ENCODE measurements around the gene ZIC2. TPM values are rescaled to one million over a fixed set of nuclear protein-coding genes. Genes with fewer than 3 reads are reported as not detected.
A peak's percentile ranks its signal among the peaks of the same experiment; 100 is the strongest.

ZIC2 gene
- total RNA-seq (not detected), polyA plus RNA-seq (not detected)
- long read RNA-seq, donor 1, result 0 reads
- long read RNA-seq, donor 2, result 0 reads
- long read RNA-seq, donor 3, result 0 reads
- long read RNA-seq, donor 4, result 0 reads
- long read RNA-seq, donor 5, result 0 reads
- long read RNA-seq, donor 6, result 0 reads
- long read RNA-seq, donor 7, result 0 reads
- long read RNA-seq, donor 8, result 0 reads
- long read RNA-seq, donor 9, result 0 reads
- long read RNA-seq, donor 10, result 0 reads

GRCh38 chr13:99981735-99982035 lies at the start of gene ZIC2:
ZIC2 (plus strand) TSS chr13:99981784; CDS start chr13:99982065, 281 bp downstream.
- Histone ChIP-seq H3K9me3 (peaks cover 0 to 38% (median 10%) of the 10 kb centered on the region in 4 donors), H3K4me1 (peaks cover 36 to 61% (median 53%) of the 10 kb centered on the region in 4 donors), H3K36me3 (no peaks in the 10 kb centered on the region), H3K27me3 (peaks cover 73 to 100% (median 99%) of the 10 kb centered on the region in 3 donors), H3K27ac (no peak within 1 kb of the TSS), H3K4me3 (peak within 1 kb of the TSS; percentile 43 to 63 (median 54))
- intact Hi-C loops (cut with DNase I; ENCODE audit: low total_unique reads), result no loop called here
- WGBS, 5 donors, result 0 to 6% (median 2%) methylated on average over 6 to 40 of the region's 41 CpGs; no CpG with 5 or more reads in 1 of the 5 donors
- peak in 1 of 2 donors; percentile 31 for DNase-seq
- TF ChIP-seq POLR2AphosphoS5 (IDR thresholded peaks at IDR 0.05) (no peak), POLR2A (IDR thresholded peaks at IDR 0.05) (no peak), EP300 (IDR thresholded peaks at IDR 0.05) (no peak)
- TF ChIP-seq, protein P1, sequence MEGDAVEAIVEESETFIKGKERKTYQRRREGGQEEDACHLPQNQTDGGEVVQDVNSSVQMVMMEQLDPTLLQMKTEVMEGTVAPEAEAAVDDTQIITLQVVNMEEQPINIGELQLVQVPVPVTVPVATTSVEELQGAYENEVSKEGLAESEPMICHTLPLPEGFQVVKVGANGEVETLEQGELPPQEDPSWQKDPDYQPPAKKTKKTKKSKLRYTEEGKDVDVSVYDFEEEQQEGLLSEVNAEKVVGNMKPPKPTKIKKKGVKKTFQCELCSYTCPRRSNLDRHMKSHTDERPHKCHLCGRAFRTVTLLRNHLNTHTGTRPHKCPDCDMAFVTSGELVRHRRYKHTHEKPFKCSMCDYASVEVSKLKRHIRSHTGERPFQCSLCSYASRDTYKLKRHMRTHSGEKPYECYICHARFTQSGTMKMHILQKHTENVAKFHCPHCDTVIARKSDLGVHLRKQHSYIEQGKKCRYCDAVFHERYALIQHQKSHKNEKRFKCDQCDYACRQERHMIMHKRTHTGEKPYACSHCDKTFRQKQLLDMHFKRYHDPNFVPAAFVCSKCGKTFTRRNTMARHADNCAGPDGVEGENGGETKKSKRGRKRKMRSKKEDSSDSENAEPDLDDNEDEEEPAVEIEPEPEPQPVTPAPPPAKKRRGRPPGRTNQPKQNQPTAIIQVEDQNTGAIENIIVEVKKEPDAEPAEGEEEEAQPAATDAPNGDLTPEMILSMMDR (IDR thresholded peaks at IDR 0.05), result no peak

- no peak overlapping the region for H3K4me3 ChIP-seq
- TF ChIP-seq POLR2AphosphoS5 (IDR thresholded peaks at IDR 0.05) (no peak), EP300 (IDR thresholded peaks at IDR 0.05) (no peak), POLR2A (IDR thresholded peaks at IDR 0.05) (no peak)
- intact Hi-C loops (cut with DNase I; ENCODE audit: low total_unique reads), result no loop called here
Measured at GRCh38 chr13:99932912-99933311, 48.7 kb upstream of the ZIC2 start.

DNA sequence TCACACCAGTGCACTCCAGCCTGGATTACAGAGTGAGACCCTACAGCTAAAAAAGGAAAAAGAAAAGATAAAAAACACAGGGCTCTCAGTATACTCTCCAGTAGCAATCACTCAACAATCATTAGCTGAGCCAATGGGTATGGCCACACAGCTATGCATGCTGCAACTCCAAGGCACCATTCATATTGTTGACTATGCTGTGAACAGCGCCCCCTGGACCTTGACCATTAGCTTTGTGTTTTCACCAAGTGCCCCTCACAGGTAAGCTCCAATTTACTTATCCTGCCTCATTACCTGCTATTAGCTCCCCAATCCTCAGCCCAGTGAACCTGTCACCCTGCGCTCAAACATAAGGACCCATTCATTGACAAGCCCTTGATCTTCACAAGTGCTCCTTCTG lies 45.8 kb upstream of the ZIC2 start:
- 47 to 84% (median 81%) methylated on average over 2 of the region's 2 CpGs for WGBS, 5 donors

More at GRCh38 chr13:99932912-99933311, 48.7 kb upstream of the ZIC2 start:
- Histone ChIP-seq H3K27me3 (peaks cover 0 to 73% (median 0%) of the 10 kb centered on the region in 3 donors), H3K36me3 (no peaks in the 10 kb centered on the region), H3K9me3 (no peaks in the 10 kb centered on the region), H3K4me1 (no peaks in the 10 kb centered on the region), H3K27ac (no peak overlapping the region)
- DNase-seq, result no peak
- 80 to 88% (median 85%) methylated on average over 5 of the region's 5 CpGs for WGBS, 5 donors

GRCh38 chr13:99938635-99939034 lies 42.9 kb upstream of the ZIC2 start:
- intact Hi-C loops (cut with DNase I; ENCODE audit: low total_unique reads), result no loop called here
- Histone ChIP-seq H3K36me3 (no peaks in the 10 kb centered on the region), H3K4me3 (no peak overlapping the region), H3K27ac (no peak overlapping the region), H3K9me3 (no peaks in the 10 kb centered on the region), H3K4me1 (no peaks in the 10 kb centered on the region), H3K27me3 (peaks cover 0 to 84% (median 3%) of the 10 kb centered on the region in 3 donors)
- WGBS, 5 donors, result 52 to 75% (median 65%) methylated on average over 7 of the region's 7 CpGs
- TF ChIP-seq, protein P1 (IDR thresholded peaks at IDR 0.05), result no peak
- no peak for TF ChIP-seq POLR2AphosphoS5 (IDR thresholded peaks at IDR 0.05)
- no peak for TF ChIP-seq POLR2A (IDR thresholded peaks at IDR 0.05)
- TF ChIP-seq EP300 (IDR thresholded peaks at IDR 0.05), result no peak
- DNase-seq, result no peak

More for the DNA sequence above, 45.8 kb upstream of the ZIC2 start:
- TF ChIP-seq POLR2A (IDR thresholded peaks at IDR 0.05), result no peak
- no peak for TF ChIP-seq POLR2AphosphoS5 (IDR thresholded peaks at IDR 0.05)
- TF ChIP-seq, protein P1 (IDR thresholded peaks at IDR 0.05), result no peak
- Histone ChIP-seq H3K4me3 (no peak overlapping the region), H3K36me3 (no peaks in the 10 kb centered on the region), H3K9me3 (no peaks in the 10 kb centered on the region), H3K27ac (no peak overlapping the region), H3K27me3 (peaks cover 0 to 74% (median 3%) of the 10 kb centered on the region in 3 donors), H3K4me1 (no peaks in the 10 kb centered on the region)
- intact Hi-C loops (cut with DNase I; ENCODE audit: low total_unique reads), result no loop called here
- DNase-seq, result no peak

GRCh38 chr13:99941086-99941485 lies 40.5 kb upstream of the ZIC2 start:
- Histone ChIP-seq H3K27ac (no peak overlapping the region), H3K9me3 (no peaks in the 10 kb centered on the region), H3K27me3 (peaks cover 0 to 86% (median 7%) of the 10 kb centered on the region in 3 donors), H3K4me1 (no peaks in the 10 kb centered on the region), H3K4me3 (no peak overlapping the region), H3K36me3 (no peaks in the 10 kb centered on the region)
- 35 to 60% (median 38%) methylated on average over 7 of the region's 7 CpGs for WGBS, 5 donors
- TF ChIP-seq POLR2A (IDR thresholded peaks at IDR 0.05) (no peak), EP300 (IDR thresholded peaks at IDR 0.05) (no peak), POLR2AphosphoS5 (IDR thresholded peaks at IDR 0.05) (no peak)
- TF ChIP-seq, protein P1 (IDR thresholded peaks at IDR 0.05), result no peak
- no peak for DNase-seq
- intact Hi-C loops (cut with DNase I; ENCODE audit: low total_unique reads), result no loop called here

Measured in stomach (tissue), 19 donors.